ENCODE data around the gene CCNY. TPM values are rescaled to one million over a fixed set of nuclear protein-coding genes. Genes with fewer than 3 reads are reported as not detected.

The CCNY gene
- total RNA-seq, 1 donor from 2014 or later, result 41.3 TPM

GRCh38 chr10:35448687-35449662 lies 112.7 kb downstream of the CCNY start:
- Histone ChIP-seq H3K4me3 (ENCODE audit: low read depth, low read length) (no peak overlapping the region), H3K27me3 (ENCODE audit: control insufficient read depth, insufficient read depth, low read length) (no peaks in the 10 kb centered on the region), H3K36me3 (ENCODE audit: control insufficient read depth, insufficient read depth, low read length) (no peaks in the 10 kb centered on the region)
- no peak for DNase-seq (ENCODE audit: low read depth)
- TF ChIP-seq, protein P1, sequence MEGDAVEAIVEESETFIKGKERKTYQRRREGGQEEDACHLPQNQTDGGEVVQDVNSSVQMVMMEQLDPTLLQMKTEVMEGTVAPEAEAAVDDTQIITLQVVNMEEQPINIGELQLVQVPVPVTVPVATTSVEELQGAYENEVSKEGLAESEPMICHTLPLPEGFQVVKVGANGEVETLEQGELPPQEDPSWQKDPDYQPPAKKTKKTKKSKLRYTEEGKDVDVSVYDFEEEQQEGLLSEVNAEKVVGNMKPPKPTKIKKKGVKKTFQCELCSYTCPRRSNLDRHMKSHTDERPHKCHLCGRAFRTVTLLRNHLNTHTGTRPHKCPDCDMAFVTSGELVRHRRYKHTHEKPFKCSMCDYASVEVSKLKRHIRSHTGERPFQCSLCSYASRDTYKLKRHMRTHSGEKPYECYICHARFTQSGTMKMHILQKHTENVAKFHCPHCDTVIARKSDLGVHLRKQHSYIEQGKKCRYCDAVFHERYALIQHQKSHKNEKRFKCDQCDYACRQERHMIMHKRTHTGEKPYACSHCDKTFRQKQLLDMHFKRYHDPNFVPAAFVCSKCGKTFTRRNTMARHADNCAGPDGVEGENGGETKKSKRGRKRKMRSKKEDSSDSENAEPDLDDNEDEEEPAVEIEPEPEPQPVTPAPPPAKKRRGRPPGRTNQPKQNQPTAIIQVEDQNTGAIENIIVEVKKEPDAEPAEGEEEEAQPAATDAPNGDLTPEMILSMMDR (IDR thresholded peaks at IDR 0.05; ENCODE audit: insufficient read depth, low read length, poor library complexity, severe bottlenecking), result no peak

DNA sequence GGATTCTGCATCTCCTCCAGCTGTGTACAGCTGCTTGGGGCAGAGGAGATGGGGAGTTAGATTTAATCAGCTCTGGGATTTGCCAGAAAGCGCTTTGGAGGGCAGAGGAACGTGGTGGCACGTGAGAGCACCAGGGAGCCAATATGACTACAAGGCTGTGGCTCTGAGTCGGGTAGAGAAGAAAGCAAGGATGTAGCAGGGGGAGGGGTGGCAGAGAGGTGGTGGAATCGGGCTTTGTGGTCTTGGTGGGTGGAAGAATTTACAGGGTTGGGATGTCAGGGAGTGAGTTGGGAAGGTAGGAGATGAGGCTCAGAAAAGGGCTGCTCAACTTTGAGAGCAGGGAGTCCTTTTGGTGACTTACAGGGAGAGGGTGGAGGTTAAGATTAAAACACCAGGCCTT lies 113.6 kb downstream of the CCNY start:
- no peak for DNase-seq (ENCODE audit: low read depth)
- TF ChIP-seq, protein P1 (IDR thresholded peaks at IDR 0.05; ENCODE audit: insufficient read depth, low read length, poor library complexity, severe bottlenecking), result no peak
- Histone ChIP-seq H3K36me3 (ENCODE audit: control insufficient read depth, insufficient read depth, low read length) (no peaks in the 10 kb centered on the region), H3K4me3 (ENCODE audit: low read depth, low read length) (no peak overlapping the region), H3K27me3 (ENCODE audit: control insufficient read depth, insufficient read depth, low read length) (no peaks in the 10 kb centered on the region)

GRCh38 chr10:35451151-35452016 lies 115.1 kb downstream of the CCNY start:
- TF ChIP-seq, protein P1 (IDR thresholded peaks at IDR 0.05; ENCODE audit: insufficient read depth, low read length, poor library complexity, severe bottlenecking), result no peak
- no peaks in the 10 kb centered on the region for H3K27me3 ChIP-seq (ENCODE audit: control insufficient read depth, insufficient read depth, low read length)
- DNase-seq (ENCODE audit: low read depth), result no peak
- H3K4me3 ChIP-seq (ENCODE audit: low read depth, low read length), result no peak overlapping the region
- H3K36me3 ChIP-seq (ENCODE audit: control insufficient read depth, insufficient read depth, low read length), result no peaks in the 10 kb centered on the region

DNA sequence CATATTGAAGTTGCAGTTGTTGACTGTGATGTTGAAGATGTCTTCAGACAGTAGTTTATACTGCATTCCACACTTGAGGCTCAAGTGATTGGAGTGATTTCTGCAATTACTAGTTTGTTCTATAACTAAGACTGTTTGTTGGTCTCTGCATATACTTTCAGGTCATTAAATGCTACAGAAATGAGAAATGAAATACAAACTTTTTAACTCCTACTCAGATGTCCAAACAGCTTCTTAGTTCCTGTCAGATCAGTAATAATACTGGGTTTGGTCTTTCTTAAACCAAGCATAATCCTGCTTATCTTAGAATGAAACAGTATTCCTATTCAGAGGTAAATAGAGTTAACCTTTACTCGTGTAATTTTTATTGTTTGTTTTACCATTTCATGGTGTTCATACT lies 115.9 kb downstream of the CCNY start:
- Histone ChIP-seq H3K27me3 (ENCODE audit: control insufficient read depth, insufficient read depth, low read length) (no peaks in the 10 kb centered on the region), H3K4me3 (ENCODE audit: low read depth, low read length) (no peak overlapping the region), H3K36me3 (ENCODE audit: control insufficient read depth, insufficient read depth, low read length) (no peaks in the 10 kb centered on the region)
- DNase-seq (ENCODE audit: low read depth), result no peak
- TF ChIP-seq, protein P1 (IDR thresholded peaks at IDR 0.05; ENCODE audit: insufficient read depth, low read length, poor library complexity, severe bottlenecking), result no peak

- Histone ChIP-seq H3K36me3 (ENCODE audit: control insufficient read depth, insufficient read depth, low read length) (no peaks in the 10 kb centered on the region), H3K27me3 (ENCODE audit: control insufficient read depth, insufficient read depth, low read length) (no peaks in the 10 kb centered on the region), H3K4me3 (ENCODE audit: low read depth, low read length) (no peak overlapping the region)
- no peak for DNase-seq (ENCODE audit: low read depth)
- TF ChIP-seq, protein P1 (IDR thresholded peaks at IDR 0.05; ENCODE audit: insufficient read depth, low read length, poor library complexity, severe bottlenecking), result no peak
These were observed 116.5 kb downstream of the CCNY start for GRCh38 chr10:35452847-35453246.

All from kidney epithelial cell (primary cell).